Epithelial cell of esophagus (primary cell): ENCODE results near the gene FGFR2.

Experiments used
- DNase-seq: peaks from one replicate; pipeline ENCODE4 v3.0.0; 2010; ENCODE audit warnings: low read depth
- H3K4me3 ChIP-seq: 2 replicates; pipeline ENCODE4 v1.5.1; 2011; ENCODE audit warnings: mild to moderate bottlenecking, low read length, control low read depth
- TF ChIP-seq, protein P1 (sequence below): IDR thresholded peaks from 2 replicates; pipeline ENCODE4 v1.5.1; 2011; ENCODE audit warnings: low read depth, mild to moderate bottlenecking, low read length, control low read depth, inconsistent platforms; ENCODE audit not compliant: insufficient read depth; ENCODE audit errors: missing control alignments

Gene FGFR2

DNA sequence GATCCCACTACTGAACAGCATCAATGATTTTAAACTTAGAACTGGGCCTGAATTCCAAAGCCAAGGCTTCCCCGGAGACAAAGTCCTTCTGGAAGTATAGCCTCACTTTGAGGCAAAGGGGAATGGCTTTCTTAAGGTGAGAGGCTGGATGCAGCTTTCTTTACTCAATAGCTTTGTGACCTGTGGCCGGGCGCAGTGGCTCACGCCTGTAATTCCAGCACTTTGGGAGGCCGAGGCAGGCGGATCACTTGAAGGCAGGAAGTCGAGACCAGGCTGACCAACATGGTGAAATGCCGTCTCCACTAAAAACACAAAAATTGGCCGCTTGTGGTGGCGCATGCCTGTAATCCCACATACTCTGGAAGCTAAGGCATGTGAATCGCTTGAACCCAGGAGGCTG is 3.2 kb upstream of the FGFR2 start:
- no peak overlapping the region for H3K4me3 ChIP-seq
- TF ChIP-seq, protein P1, sequence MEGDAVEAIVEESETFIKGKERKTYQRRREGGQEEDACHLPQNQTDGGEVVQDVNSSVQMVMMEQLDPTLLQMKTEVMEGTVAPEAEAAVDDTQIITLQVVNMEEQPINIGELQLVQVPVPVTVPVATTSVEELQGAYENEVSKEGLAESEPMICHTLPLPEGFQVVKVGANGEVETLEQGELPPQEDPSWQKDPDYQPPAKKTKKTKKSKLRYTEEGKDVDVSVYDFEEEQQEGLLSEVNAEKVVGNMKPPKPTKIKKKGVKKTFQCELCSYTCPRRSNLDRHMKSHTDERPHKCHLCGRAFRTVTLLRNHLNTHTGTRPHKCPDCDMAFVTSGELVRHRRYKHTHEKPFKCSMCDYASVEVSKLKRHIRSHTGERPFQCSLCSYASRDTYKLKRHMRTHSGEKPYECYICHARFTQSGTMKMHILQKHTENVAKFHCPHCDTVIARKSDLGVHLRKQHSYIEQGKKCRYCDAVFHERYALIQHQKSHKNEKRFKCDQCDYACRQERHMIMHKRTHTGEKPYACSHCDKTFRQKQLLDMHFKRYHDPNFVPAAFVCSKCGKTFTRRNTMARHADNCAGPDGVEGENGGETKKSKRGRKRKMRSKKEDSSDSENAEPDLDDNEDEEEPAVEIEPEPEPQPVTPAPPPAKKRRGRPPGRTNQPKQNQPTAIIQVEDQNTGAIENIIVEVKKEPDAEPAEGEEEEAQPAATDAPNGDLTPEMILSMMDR: no peak
- no peak for DNase-seq

DNA sequence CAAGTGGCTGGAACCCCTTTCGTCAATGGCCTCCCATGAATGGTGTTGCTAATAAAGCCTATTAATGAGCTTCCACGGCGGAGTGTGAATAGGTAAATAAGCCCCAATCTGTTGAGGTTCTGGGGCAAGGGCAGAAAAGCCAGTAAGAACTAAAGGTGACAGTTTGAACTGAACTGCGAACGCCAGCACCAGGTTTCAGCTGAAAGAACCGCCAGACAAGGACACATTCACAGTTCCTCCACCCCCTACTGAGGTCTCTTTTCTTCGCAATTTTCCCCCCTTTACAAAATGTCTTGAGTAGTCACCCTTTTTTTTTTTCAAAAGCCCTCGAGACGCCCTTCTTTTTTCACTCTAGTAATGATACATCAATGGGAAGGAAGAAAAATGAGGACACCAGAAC is 2.4 kb upstream of the FGFR2 start:
- DNase-seq: no peak
- TF ChIP-seq, protein P1: no peak
- H3K4me3 ChIP-seq: no peak overlapping the region

DNA sequence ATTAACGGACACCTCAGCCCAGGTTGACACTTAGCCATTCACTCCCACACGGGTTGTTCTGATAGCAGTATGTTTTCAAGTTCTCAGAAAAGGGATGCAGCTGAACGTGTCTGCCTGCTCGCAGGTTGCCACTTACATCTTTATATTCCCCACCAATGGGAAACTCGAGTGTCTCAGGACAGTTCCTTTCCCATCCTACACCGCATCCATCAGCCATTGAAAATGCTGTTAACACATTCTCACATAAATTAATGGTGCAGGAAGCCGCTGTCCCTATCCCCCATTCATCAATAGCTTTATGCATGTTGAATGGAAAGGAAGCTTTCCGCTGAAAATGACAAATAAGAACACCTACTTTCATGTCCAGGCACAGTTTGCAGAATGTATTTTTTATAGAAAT is 1.7 kb upstream of the FGFR2 start:
- TF ChIP-seq, protein P1: no peak
- DNase-seq: no peak
- H3K4me3 ChIP-seq: no peak overlapping the region

DNA sequence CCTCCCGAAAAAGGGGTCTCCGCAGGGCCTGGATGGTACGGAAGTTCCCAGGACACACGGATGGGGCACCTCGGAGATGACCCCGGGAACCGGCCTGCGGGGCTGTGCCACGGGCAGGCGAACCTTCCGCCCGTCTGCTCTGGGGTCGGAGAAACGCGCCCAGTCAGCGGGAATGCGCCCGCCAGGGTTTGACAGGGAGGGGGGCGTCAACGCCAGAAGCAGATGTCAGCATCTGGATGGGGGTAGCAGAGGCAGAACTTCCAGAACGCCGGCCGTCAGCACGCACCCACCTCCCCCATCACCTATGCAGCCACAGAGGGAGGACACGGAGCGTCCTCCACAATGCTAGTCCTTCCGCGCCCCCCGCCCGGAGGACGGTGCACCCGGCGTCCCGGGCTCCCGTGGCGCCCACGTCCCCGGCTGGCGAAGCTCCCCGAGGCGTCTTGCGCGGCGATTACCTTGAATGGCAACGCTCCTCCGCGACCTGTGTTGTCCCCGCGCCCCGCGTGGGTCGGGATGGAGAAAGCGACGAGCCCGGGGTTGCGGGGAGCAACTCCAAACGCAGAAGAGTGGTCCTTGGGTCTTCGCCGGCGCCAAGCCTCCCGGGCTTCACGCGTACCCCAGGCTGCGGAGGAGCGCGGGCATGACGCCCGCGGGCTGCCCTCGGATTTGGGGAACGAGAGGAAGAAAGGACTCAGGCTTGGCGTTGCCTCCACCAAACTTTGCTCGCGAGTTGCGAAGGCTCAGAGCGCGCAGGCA is 561 bp downstream of the FGFR2 start:
- H3K4me3 ChIP-seq: peak overlapping the region; percentile 76
- DNase-seq: peak; percentile 50
- TF ChIP-seq, protein P1: no peak

DNA sequence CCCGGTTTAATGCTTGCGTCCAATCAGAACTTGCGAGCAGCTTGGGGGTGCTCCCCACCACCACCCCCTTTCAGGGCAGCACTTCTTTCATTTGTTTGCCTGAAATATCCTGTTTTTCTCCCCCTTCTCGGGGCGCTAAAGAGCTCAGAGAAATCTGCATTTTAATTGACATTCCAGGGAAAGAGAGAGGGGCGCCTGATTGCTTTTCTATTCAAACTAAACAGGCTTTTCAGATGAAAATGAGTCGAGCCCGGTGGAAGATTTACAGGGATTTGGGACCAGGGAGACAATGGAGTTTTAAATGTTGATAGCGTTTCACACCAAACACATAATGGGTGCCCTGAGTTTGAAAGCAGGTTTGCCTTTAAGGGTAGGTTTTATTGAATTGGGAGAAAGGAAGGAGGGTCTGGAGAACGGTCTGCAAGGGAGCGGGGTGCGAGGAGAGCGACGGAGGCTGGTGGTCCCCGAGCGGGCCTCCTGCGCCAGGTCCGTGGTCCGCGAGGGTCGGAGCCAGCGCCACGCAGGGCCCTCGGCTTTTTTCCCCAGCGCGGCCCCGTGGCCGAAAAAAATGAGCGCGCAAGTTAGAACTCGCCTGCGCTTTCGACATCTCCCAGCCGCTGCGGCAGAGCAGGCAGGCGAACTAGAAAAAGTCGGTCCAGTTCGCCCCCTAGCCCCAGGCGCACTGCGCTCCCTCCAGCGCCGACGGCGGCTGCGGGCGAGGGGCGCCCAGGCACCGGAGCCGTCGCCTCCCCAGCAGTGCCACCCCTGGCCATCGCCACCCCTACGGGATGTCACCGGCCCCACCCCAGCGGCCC is 1.3 kb downstream of the FGFR2 start:
- TF ChIP-seq, protein P1: no peak
- peak; percentile 86 for DNase-seq
- peak overlapping the region; percentile 76 for H3K4me3 ChIP-seq

DNA sequence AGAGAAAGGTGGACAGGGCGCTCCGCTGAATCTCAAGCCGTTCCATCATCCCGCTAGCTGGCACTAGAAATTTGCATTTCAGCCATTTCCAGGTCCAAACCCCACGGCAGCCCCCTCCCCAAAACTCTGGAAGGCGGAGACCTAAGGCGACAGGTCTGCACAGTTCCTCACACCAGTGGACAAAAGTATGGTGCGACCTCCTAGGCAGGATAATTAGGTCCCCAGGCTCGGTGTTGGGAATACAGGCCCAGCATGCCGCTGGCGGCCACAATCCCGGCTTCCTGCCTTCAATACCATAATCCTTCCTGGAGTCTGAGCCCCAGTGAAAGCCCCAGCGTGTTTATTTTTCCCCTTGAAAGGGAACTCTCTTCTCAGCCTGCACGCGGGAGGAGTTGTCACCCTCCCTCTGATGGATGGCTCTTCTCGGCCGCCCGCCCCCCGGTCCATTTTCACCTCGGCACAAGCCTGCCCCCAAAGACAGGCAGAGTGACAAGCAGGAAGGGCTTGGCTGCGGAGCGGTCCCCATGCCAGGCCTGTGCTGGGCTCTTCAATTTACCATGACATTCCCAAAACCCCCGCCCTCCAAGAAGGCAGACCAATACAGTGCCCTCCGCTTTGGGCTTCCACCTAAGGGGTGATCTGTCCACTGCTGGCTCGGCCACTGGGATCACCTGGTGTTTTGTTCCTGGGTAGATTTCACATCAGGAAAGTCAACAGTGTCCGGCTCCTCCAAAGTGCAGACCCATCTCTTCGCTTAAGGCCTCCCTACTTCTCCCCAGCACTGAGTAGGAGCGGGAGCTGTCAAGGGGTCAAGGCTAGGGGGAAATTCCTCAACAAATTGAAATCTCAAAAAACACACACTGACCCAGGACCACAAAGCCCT is 2.2 kb downstream of the FGFR2 start:
- TF ChIP-seq, protein P1: no peak
- DNase-seq: no peak
- peak overlapping the region; percentile 76 for H3K4me3 ChIP-seq
